Stimulated activated CD8-positive, alpha-beta memory T cell treated with anti-CD3 and anti-CD28 coated beads, Interleukin-7, amount 100 ng/mL, for 24 hours (primary cell): Measurements from ENCODE around the gene SIL1.
"Not testable (repeated sequence)": the region's sequence is repeated elsewhere in the genome, so short reads cannot be mapped to it uniquely, and the experiment has no call there.

Experiments used
- DNase-seq: peaks from one replicate; pipeline ENCODE4 v3.0.0-alpha.2; 2020; ENCODE audit warnings: low read depth

Gene SIL1

GRCh38 chr5:139021346-139021745 lies 176.8 kb downstream of the SIL1 start:
- no peak for DNase-seq

GRCh38 chr5:139019880-139020279 lies 178.3 kb downstream of the SIL1 start:
- DNase-seq = no peak

- no peak for DNase-seq
Measured at GRCh38 chr5:139019211-139019610, 179.0 kb downstream of the SIL1 start.

GRCh38 chr5:139017624-139018023 lies 180.5 kb downstream of the SIL1 start:
- DNase-seq = no peak

- no peak for DNase-seq
Measured at GRCh38 chr5:139016186-139016585, 182.0 kb downstream of the SIL1 start.

- DNase-seq = no peak
Measured at GRCh38 chr5:139014726-139015125, 183.4 kb downstream of the SIL1 start.

GRCh38 chr5:139012176-139012575 lies 186.0 kb downstream of the SIL1 start:
- DNase-seq = no peak

GRCh38 chr5:139011156-139011555 lies 187.0 kb downstream of the SIL1 start:
- not testable (repeated sequence) for DNase-seq

- DNase-seq = no peak
Measured at GRCh38 chr5:139004374-139005307, 193.5 kb downstream of the SIL1 start.

GRCh38 chr5:138999674-139000073 lies 198.5 kb downstream of the SIL1 start:
- no peak for DNase-seq

GRCh38 chr5:138998521-138998920 lies 199.6 kb downstream of the SIL1 start:
- no peak for DNase-seq

- DNase-seq = no peak
Measured at GRCh38 chr5:138996120-138996519, 202.0 kb downstream of the SIL1 start.

GRCh38 chr5:138990986-138991590 lies 207.1 kb downstream of the SIL1 start:
- DNase-seq = no peak

GRCh38 chr5:138989720-138990119 lies 208.4 kb downstream of the SIL1 start:
- DNase-seq = no peak

GRCh38 chr5:138986186-138986800 lies 211.9 kb downstream of the SIL1 start:
- no peak for DNase-seq

GRCh38 chr5:138985683-138986082 lies 212.5 kb downstream of the SIL1 start:
- DNase-seq = no peak

GRCh38 chr5:138985256-138985655 lies 212.9 kb downstream of the SIL1 start:
- no peak for DNase-seq

GRCh38 chr5:138983984-138984383 lies 214.2 kb downstream of the SIL1 start:
- DNase-seq = no peak

- no peak for DNase-seq
Measured at GRCh38 chr5:138981586-138981985, 216.6 kb downstream of the SIL1 start.

- no peak for DNase-seq
Measured at GRCh38 chr5:138981131-138981530, 217.0 kb downstream of the SIL1 start.

GRCh38 chr5:138980441-138980840 lies 217.7 kb downstream of the SIL1 start:
- no peak for DNase-seq

- no peak for DNase-seq
Measured at GRCh38 chr5:138979684-138980280, 218.4 kb downstream of the SIL1 start.

- no peak for DNase-seq
Measured at GRCh38 chr5:138978581-138978980, 219.6 kb downstream of the SIL1 start.
